Activated CD4-positive, alpha-beta T cell treated with anti-CD3 and anti-CD28 coated beads for 1 hour (primary cell): ENCODE results near the gene ZNF316.

Experiments
- DNase-seq: peaks from one replicate; pipeline ENCODE4 v3.0.0-alpha.2; 2020

The ZNF316 gene

GRCh38 chr7:6636741-6637543 lies at the start of gene ZNF316:
Gene ZNF316 (plus strand): TSS chr7:6637318. CDS start chr7:6642410, 5,092 bp downstream.
- DNase-seq, result peak; percentile 27

- DNase-seq, result no peak
These were observed 48.6 kb upstream of the ZNF316 start for GRCh38 chr7:6588566-6588965.

GRCh38 chr7:6589151-6589828 lies 47.8 kb upstream of the ZNF316 start:
- DNase-seq, result no peak

- DNase-seq, result peak; percentile 73
These were observed 47.1 kb upstream of the ZNF316 start, which contains the start of gene INTS15 for GRCh38 chr7:6589829-6590644. Gene INTS15 (plus strand): TSS chr7:6590021. CDS start chr7:6590284, 263 bp downstream.

- DNase-seq, result no peak
These were observed 46.4 kb upstream of the ZNF316 start for GRCh38 chr7:6590645-6591110.

GRCh38 chr7:6600093-6600492 lies 37.0 kb upstream of the ZNF316 start:
- no peak for DNase-seq

GRCh38 chr7:6604458-6604857 lies 32.7 kb upstream of the ZNF316 start:
- DNase-seq, result no peak

GRCh38 chr7:6606866-6607583 lies 30.1 kb upstream of the ZNF316 start:
- no peak for DNase-seq

- DNase-seq, result no peak
These were observed 29.5 kb upstream of the ZNF316 start for GRCh38 chr7:6607651-6608051.

GRCh38 chr7:6608081-6608480 lies 29.0 kb upstream of the ZNF316 start:
- DNase-seq, result no peak

GRCh38 chr7:6608794-6609193 lies 28.3 kb upstream of the ZNF316 start:
- DNase-seq, result no peak

- no peak for DNase-seq
These were observed 24.3 kb upstream of the ZNF316 start for GRCh38 chr7:6612819-6613218.

- no peak for DNase-seq
These were observed 23.4 kb upstream of the ZNF316 start for GRCh38 chr7:6613706-6614105.

- no peak for DNase-seq
These were observed 22.0 kb upstream of the ZNF316 start, which contains the start of gene ZNF853 for GRCh38 chr7:6614953-6615722. Gene ZNF853 (plus strand): TSS chr7:6615610. CDS start chr7:6616175, 565 bp downstream.

GRCh38 chr7:6615723-6616555 lies 21.2 kb upstream of the ZNF316 start:
- no peak for DNase-seq

GRCh38 chr7:6616854-6617643 lies 20.1 kb upstream of the ZNF316 start:
- no peak for DNase-seq

GRCh38 chr7:6618621-6619020 lies 18.5 kb upstream of the ZNF316 start:
- no peak for DNase-seq

GRCh38 chr7:6619961-6620360 lies 17.2 kb upstream of the ZNF316 start:
- DNase-seq, result no peak

GRCh38 chr7:6621195-6622133 lies 15.7 kb upstream of the ZNF316 start:
- no peak for DNase-seq
